SK-N-MC (cell line): ENCODE data around the gene RAVER2.

ENCODE experiments used
- EZH2 ChIP-seq: fragments of 200-600 bp; sonication (generic); IDR thresholded peaks from one replicate; pipeline ENCODE4 v1.6.1; 2017; ENCODE audit warnings: antibody characterized with exemption
- FOXP2 ChIP-seq: optimal IDR thresholded peaks from 2 replicates; pipeline ENCODE3; 2011; ENCODE audit warnings: mild to moderate bottlenecking, moderate library complexity; ENCODE audit not compliant: insufficient read depth; ENCODE audit errors: extremely low read length, control extremely low read depth
- POLR2AphosphoS5 ChIP-seq: IDR thresholded peaks from 2 replicates; pipeline ENCODE4 v1.6.1; 2012; ENCODE audit warnings: mild to moderate bottlenecking, low read depth, low read length, borderline replicate concordance

GRCh38 chr1:64754173-64754572 lies 9.3 kb downstream of the RAVER2 start:
- TF ChIP-seq FOXP2 (no peak), EZH2 (no peak), POLR2AphosphoS5 (no peak)
